Lower lobe of right lung (tissue), 2 donors: Measurements from ENCODE around the gene TMOD1. TPM values are rescaled to one million over a fixed set of nuclear protein-coding genes. Genes with fewer than 3 reads are reported as not detected.

ENCODE experiments used
- ATAC-seq, 2 donors: fragments of 200-7000 bp; cut with Tn5 transposase; one replicate each; pipeline ENCODE4 v1.9.1; 2020 to 2022; ENCODE audit warnings: mild to moderate bottlenecking in 2 of 2, moderate library complexity in 2 of 2
- DNase-seq: peaks from one replicate; pipeline ENCODE4 v3.0.0-alpha.2; 2020
- H3K27ac ChIP-seq: fragments of 200-600 bp; one replicate; pipeline ENCODE4 v1.8.0; 2022
- H3K27me3 ChIP-seq: fragments of 200-600 bp; one replicate; pipeline ENCODE4 v1.8.0; 2022; ENCODE audit warnings: low read depth
- H3K36me3 ChIP-seq: fragments of 200-600 bp; one replicate; pipeline ENCODE4 v1.8.0; 2022; ENCODE audit warnings: mild to moderate bottlenecking
- H3K4me1 ChIP-seq: fragments of 200-600 bp; one replicate; pipeline ENCODE4 v1.8.0; 2022
- H3K4me3 ChIP-seq: fragments of 200-600 bp; one replicate; pipeline ENCODE4 v1.8.0; 2022; ENCODE audit warnings: mild to moderate bottlenecking
- H3K9me3 ChIP-seq: fragments of 200-600 bp; one replicate; pipeline ENCODE4 v1.8.0; 2022
- intact Hi-C: fragments of 100-400 bp; cut with DNase I; formaldehyde crosslinking; loops from one replicate; pipeline ENCODE4 v1.11.0; 2022
- total RNA-seq: library from RNA; stranded (reverse); fragmentation: NEBNext Ultra II Directional; extraction: Animal tissue kit (Norgen Biotek cat#: 25700); gene quantifications from one replicate; pipeline ENCODE4 v1.2.1, GENCODE V29; 2021
- TF ChIP-seq, protein P1 (sequence below): fragments of 200-600 bp; IDR thresholded peaks from one replicate; pipeline ENCODE4 v1.8.0; 2022; ENCODE audit warnings: antibody characterized with exemption, mild to moderate bottlenecking
- donor health status: DM: no; HTN: yes; CAD: no; lungs with severe emphysema.

Gene TMOD1
- total RNA-seq, 1 donor from 2014 or later: 7.9 TPM

DNA sequence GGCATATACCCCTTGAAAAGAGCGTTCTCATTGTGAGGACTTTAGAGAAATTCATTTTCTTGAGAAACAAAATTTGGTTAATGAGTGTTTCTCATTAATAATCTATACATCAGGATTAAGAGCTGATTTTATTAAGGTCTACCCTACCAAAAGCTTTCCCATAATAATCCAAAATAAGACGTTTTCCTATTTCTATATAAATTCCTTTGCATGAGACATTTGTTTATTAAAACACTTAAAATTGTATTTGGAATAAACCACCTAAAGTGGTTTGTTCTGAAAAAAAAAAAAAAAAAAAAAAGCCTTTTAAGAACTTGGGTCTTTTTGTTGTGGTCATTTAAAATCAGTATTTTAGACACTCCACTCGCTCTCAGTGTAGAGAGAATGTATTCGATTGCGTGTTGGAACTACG lies 695 bp upstream of the TMOD1 start:
- ATAC-seq (no peak), DNase-seq (no peak)
- TF ChIP-seq, protein P1, sequence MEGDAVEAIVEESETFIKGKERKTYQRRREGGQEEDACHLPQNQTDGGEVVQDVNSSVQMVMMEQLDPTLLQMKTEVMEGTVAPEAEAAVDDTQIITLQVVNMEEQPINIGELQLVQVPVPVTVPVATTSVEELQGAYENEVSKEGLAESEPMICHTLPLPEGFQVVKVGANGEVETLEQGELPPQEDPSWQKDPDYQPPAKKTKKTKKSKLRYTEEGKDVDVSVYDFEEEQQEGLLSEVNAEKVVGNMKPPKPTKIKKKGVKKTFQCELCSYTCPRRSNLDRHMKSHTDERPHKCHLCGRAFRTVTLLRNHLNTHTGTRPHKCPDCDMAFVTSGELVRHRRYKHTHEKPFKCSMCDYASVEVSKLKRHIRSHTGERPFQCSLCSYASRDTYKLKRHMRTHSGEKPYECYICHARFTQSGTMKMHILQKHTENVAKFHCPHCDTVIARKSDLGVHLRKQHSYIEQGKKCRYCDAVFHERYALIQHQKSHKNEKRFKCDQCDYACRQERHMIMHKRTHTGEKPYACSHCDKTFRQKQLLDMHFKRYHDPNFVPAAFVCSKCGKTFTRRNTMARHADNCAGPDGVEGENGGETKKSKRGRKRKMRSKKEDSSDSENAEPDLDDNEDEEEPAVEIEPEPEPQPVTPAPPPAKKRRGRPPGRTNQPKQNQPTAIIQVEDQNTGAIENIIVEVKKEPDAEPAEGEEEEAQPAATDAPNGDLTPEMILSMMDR: no peak
- no peaks in the 10 kb centered on the region for H3K9me3 ChIP-seq
- H3K27me3 ChIP-seq: peaks cover 15% of the 10 kb centered on the region
- peaks cover 12% of the 10 kb centered on the region for H3K36me3 ChIP-seq
- H3K4me3 ChIP-seq: peak overlapping the region; percentile 75
- intact Hi-C loops: no loop called here
- no peak overlapping the region for H3K27ac ChIP-seq
- peaks cover 19% of the 10 kb centered on the region for H3K4me1 ChIP-seq

DNA sequence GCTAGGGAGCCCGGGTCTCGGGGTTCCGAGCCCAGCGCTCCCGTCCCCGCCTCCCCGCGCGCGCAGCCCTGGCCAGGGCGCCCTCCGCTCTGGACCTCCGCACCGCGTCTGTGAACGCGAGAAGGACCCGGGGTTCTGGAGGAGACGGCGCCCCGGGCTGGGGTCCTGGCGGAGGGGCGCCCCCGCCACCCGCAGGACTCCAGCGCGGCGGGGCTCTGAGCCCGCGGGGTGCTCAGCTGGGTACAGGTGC lies 431 bp downstream of the TMOD1 start:
- DNase-seq (no peak), ATAC-seq (peak in 1 of 2 donors; percentile 64)
- Histone ChIP-seq H3K9me3 (no peaks in the 10 kb centered on the region), H3K4me3 (peak overlapping the region; percentile 75), H3K27ac (peak overlapping the region; percentile 71), H3K27me3 (peaks cover 15% of the 10 kb centered on the region), H3K36me3 (peaks cover 1% of the 10 kb centered on the region), H3K4me1 (peaks cover 19% of the 10 kb centered on the region)
- TF ChIP-seq, protein P1: no peak
- intact Hi-C loops: no loop called here

DNA sequence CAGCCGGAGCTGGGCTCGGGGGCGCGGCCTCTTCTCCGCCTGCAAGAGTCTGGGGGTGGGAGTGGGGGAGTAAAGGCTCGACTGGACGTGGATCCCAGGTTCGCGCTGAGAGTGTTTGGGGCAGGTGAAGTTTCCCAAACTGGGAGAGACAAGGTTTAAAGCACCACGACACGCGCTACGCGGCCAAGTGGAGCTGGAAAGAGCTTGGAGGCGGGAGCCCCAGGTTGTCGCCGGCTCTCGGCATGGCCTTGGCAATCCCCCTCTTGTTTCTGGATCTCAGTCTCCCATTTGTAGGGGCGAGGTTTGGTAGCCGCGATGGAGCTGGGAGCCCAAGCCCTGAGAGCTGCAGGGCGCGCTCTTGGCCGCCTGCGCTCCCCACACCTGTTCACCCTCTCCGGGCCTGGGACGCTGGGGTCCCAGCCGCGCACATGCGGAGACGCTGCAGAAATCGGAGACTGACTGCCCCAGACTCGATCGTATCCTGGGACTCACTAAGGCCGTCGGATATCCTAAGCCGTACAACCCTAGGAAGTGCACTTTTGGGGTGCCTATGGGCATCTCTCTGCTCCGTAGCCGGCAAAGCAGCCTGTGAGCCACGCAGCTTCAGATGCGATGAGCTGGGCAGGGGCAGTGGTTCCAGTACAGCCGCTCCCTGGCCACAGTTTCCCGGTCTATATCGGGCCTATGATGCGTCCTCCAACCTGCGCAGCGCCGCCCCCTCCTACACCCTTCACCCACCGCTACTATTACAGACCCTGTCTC lies 937 bp downstream of the TMOD1 start:
- TF ChIP-seq, protein P1: no peak
- peak; percentile 40 to 58 for ATAC-seq
- H3K27me3 ChIP-seq: peaks cover 15% of the 10 kb centered on the region
- no peaks in the 10 kb centered on the region for H3K36me3 ChIP-seq
- H3K9me3 ChIP-seq: no peaks in the 10 kb centered on the region
- H3K27ac ChIP-seq: peak overlapping the region; percentile 71
- H3K4me3 ChIP-seq: peak overlapping the region; percentile 75
- H3K4me1 ChIP-seq: peaks cover 19% of the 10 kb centered on the region
- peak; percentile 49 for DNase-seq
- intact Hi-C loops: no loop called here

DNA sequence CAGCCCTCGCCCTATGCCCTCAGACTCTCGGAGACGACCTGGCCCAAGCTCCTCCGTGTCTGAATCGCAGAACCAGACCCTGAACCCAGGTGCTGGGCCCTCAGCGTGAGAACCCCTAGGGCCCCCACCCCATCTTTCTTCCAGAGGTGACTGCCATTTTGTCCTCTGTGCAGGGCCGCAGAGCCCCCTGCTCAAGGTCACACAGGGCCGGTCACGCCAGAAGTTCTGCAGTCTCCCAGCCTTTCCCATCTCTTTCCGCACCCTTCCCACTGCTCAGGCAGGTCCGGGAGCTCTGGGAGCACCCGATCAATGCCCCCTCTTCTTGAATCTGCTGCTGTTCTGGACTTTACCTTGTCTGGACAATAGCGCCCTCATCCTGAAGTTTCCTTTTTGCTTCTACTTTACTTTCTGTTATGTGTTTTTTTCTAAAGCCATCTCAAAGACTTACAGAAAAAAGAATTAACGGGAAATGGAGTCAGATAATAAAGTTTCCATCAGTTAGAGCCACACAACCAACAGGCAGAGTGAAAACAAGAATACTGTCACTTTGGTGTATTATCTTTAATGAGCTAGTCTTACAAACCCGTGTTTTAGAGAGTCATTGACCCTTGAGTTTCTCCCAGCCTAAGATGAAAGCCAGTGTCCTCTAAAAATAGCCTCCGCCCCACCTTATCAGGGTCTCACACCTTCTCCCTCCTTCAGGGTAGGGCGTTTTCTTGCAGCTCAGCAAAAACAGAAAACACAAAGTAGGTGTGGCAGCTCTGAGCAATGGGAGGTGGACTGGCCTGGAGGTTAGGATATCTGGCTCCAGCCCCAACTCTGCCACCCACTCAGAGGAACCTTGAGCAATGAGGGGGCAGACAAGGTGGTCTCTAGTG lies 1.8 kb downstream of the TMOD1 start:
- no peak overlapping the region for H3K27ac ChIP-seq
- TF ChIP-seq, protein P1: no peak
- peaks cover 19% of the 10 kb centered on the region for H3K4me1 ChIP-seq
- H3K4me3 ChIP-seq: peak overlapping the region; percentile 75
- H3K9me3 ChIP-seq: no peaks in the 10 kb centered on the region
- no peaks in the 10 kb centered on the region for H3K36me3 ChIP-seq
- ATAC-seq (no peak), DNase-seq (no peak)
- H3K27me3 ChIP-seq: peaks cover 15% of the 10 kb centered on the region
- intact Hi-C loops: no loop called here

DNA sequence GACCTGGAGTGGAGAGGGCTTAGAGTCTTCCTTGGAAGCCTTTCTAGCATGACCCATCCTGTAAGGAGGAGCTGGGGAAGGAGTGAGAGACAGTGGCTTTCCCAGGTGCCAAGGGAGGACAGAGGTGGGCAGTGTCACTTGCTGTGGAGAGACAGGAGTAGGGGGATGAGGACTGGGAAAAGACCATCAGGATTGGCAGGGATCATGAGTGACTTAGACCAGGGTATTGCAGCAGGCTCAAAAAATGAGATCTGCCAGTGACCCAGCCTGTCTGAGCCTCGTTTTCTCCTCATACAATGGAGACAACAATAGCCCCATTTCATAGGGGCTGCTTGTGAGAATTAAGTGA lies 2.4 kb downstream of the TMOD1 start:
- Histone ChIP-seq H3K4me3 (no peak overlapping the region), H3K36me3 (no peaks in the 10 kb centered on the region), H3K27ac (peak overlapping the region; percentile 11), H3K4me1 (peaks cover 19% of the 10 kb centered on the region), H3K27me3 (peaks cover 15% of the 10 kb centered on the region), H3K9me3 (no peaks in the 10 kb centered on the region)
- intact Hi-C loops: no loop called here
- DNase-seq (no peak), ATAC-seq (no peak)
- TF ChIP-seq, protein P1: no peak
